A549 (cell line): ENCODE data around the gene GPR158.

Source experiments
- BHLHE40 ChIP-seq: IDR thresholded peaks from 2 replicates; pipeline ENCODE4 v1.6.1; 2012; ENCODE audit warnings: low read depth, low read length, inconsistent platforms
- CEBPB ChIP-seq, 2 experiments: fragments of >200 bp in 1 of 2; sonication (Bioruptor Twin) in 1 of 2; formaldehyde crosslinking in 1 of 2; IDR thresholded peaks; 2 replicates each; pipeline ENCODE4 v1.6.1; 2012 to 2016
- CHD2 ChIP-seq: fragments of 150-350 bp; IDR thresholded peaks from 2 replicates; pipeline ENCODE4 v1.6.1; 2014; ENCODE audit warnings: low read length; ENCODE audit not compliant: partially characterized antibody
- CHD4 ChIP-seq: fragments of 200-600 bp; sonication (generic); IDR thresholded peaks from 2 replicates; pipeline ENCODE4 v1.6.1; 2016; ENCODE audit warnings: antibody characterized with exemption, mild to moderate bottlenecking, borderline replicate concordance
- EP300 ChIP-seq, 2 experiments: fragments of >200 bp; sonication (Bioruptor Twin); formaldehyde crosslinking; IDR thresholded peaks; 2 replicates in 1 of 2; 3 replicates in 1 of 2; pipeline ENCODE4 v1.6.1; 2016 to 2017
- FOSL2 ChIP-seq, 2 experiments: fragments of 450-650 bp in 1 of 2; fragments of >200 bp in 1 of 2; sonication (Bioruptor Twin) in 1 of 2; formaldehyde crosslinking; IDR thresholded peaks; 2 replicates each; pipeline versions ENCODE4 v1.5.0 to v1.6.1; 2016 to 2020; ENCODE audit warnings: mild to moderate bottlenecking in 1 of 2, moderate library complexity in 1 of 2
- MAZ ChIP-seq: fragments of 150-350 bp; IDR thresholded peaks from 2 replicates; pipeline ENCODE4 v1.6.1; 2014; ENCODE audit warnings: antibody characterized with exemption, low read depth, low read length, borderline replicate concordance
- POLR2A ChIP-seq: IDR thresholded peaks from 2 replicates; pipeline ENCODE4 v1.6.1; 2012; ENCODE audit warnings: mild to moderate bottlenecking, low read length
- RAD21 ChIP-seq, 2 experiments: fragments of >200 bp in 1 of 2; sonication (Bioruptor Twin) in 1 of 2; formaldehyde crosslinking in 1 of 2; IDR thresholded peaks in 1 of 2; conservative IDR thresholded peaks in 1 of 2; 2 replicates in 1 of 2; 3 replicates in 1 of 2; pipeline ENCODE4 v1.6.1; 2012 to 2018; ENCODE audit warnings: inconsistent platforms in 1 of 2
- TF ChIP-seq, protein P1 (sequence below): fragments of >200 bp; sonication (Bioruptor Twin); formaldehyde crosslinking; IDR thresholded peaks from 3 replicates; pipeline ENCODE4 v1.5.1; 2016
- TF ChIP-seq, protein P2 (sequence below): fragments of 200-600 bp; sonication (generic); IDR thresholded peaks from 2 replicates; pipeline ENCODE4 v1.6.1; 2016; ENCODE audit warnings: antibody characterized with exemption, mild to moderate bottlenecking, moderate library complexity

DNA sequence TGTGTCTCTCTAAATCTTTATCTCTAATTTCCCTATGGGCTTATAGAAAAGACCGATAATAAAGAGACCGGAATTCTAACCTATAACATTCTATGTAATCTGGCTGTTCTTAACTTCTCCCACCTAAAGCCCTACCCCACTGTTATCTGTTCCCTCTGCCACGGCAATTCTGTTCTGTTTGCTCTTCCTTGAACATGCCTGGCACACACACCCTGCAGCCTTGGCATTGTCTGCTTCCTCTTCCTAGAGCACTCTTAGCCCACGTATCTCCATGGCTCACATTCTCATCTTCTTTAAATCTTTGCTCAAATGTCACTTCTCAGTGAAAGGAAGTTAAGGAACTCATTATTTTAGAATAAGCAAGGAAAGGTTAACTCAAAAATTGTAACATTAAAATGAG is 309.2 kb downstream of the GPR158 start:
- TF ChIP-seq, protein P1, sequence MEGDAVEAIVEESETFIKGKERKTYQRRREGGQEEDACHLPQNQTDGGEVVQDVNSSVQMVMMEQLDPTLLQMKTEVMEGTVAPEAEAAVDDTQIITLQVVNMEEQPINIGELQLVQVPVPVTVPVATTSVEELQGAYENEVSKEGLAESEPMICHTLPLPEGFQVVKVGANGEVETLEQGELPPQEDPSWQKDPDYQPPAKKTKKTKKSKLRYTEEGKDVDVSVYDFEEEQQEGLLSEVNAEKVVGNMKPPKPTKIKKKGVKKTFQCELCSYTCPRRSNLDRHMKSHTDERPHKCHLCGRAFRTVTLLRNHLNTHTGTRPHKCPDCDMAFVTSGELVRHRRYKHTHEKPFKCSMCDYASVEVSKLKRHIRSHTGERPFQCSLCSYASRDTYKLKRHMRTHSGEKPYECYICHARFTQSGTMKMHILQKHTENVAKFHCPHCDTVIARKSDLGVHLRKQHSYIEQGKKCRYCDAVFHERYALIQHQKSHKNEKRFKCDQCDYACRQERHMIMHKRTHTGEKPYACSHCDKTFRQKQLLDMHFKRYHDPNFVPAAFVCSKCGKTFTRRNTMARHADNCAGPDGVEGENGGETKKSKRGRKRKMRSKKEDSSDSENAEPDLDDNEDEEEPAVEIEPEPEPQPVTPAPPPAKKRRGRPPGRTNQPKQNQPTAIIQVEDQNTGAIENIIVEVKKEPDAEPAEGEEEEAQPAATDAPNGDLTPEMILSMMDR, result no peak
- TF ChIP-seq, protein P2, sequence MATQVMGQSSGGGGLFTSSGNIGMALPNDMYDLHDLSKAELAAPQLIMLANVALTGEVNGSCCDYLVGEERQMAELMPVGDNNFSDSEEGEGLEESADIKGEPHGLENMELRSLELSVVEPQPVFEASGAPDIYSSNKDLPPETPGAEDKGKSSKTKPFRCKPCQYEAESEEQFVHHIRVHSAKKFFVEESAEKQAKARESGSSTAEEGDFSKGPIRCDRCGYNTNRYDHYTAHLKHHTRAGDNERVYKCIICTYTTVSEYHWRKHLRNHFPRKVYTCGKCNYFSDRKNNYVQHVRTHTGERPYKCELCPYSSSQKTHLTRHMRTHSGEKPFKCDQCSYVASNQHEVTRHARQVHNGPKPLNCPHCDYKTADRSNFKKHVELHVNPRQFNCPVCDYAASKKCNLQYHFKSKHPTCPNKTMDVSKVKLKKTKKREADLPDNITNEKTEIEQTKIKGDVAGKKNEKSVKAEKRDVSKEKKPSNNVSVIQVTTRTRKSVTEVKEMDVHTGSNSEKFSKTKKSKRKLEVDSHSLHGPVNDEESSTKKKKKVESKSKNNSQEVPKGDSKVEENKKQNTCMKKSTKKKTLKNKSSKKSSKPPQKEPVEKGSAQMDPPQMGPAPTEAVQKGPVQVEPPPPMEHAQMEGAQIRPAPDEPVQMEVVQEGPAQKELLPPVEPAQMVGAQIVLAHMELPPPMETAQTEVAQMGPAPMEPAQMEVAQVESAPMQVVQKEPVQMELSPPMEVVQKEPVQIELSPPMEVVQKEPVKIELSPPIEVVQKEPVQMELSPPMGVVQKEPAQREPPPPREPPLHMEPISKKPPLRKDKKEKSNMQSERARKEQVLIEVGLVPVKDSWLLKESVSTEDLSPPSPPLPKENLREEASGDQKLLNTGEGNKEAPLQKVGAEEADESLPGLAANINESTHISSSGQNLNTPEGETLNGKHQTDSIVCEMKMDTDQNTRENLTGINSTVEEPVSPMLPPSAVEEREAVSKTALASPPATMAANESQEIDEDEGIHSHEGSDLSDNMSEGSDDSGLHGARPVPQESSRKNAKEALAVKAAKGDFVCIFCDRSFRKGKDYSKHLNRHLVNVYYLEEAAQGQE, result no peak
- TF ChIP-seq CHD4 (no peak), CHD2 (no peak), FOSL2 (IDR thresholded peaks at IDR 0.05) (no peak), FOSL2 (CRISPR knock-in tag; IDR thresholded peaks at IDR 0.05) (no peak), CEBPB (IDR thresholded peaks at IDR 0.05) (no peak), POLR2A (no peak), BHLHE40 (no peak), MAZ (no peak), EP300 (IDR thresholded peaks at IDR 0.05) (no peak), RAD21 (conservative IDR thresholded peaks at IDR 0.05 in 1 of 2, IDR thresholded peaks at IDR 0.05 in 1 of 2) (no peak)
